ENCODE data around the gene ZNF274. TPM values are rescaled to one million over a fixed set of nuclear protein-coding genes. Genes with fewer than 3 reads are reported as not detected.
A peak's percentile ranks its signal among the peaks of the same experiment; 100 is the strongest.

ZNF274 gene
- total and polyA plus RNA-seq, 2 of the 8 experiments (the other 6 are each of a cell fraction or from before 2014, with no cell fraction given) = 13.3 to 25.1 TPM

DNA sequence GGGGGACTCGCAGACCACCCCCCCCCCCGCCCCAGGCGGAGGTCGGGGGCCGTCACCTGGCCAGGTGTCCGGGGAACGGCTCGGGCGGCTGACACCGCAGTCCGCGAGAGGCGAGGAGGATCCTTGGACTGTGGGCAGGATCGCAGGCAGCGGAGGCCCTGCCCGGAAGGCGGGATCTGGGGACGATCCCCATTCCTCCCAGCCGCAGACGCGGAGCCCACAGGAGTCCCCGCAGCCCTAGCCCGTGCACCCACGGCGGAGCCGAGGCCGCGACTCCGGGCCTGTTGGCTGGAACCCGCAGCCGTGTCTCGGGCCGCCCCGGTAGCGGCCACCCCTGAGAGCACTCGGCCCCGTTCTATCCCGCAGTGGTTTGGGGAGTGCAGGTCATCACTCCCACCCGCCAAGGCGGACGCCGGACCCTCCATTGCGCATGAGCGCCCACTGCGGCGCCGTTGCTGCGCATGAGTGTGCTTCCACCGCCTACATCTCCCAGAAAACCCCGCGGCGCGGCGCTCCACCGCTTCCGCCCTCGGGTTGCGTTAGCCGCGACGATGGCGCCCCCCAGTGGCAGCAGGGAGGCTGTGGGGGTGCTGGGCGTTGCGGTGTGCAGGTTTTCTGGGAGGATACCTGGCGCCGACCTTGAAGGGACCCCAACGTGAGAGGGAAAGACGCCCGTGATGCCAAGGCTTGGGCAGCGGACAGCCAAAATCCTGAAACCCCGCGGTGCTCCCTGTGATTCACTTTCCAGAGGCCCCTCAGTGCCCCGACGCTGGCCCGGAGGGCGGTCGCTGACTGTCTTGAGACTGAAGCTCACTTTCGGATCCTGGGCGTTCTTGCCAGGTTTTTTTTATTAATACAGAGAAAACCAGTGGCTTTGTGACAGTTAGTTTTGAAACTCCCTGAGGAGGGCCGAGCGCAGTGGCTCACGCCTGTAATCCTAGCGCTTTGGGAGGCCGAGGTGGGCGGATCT, 27.9 kb upstream of the ZNF274 start:
- Histone ChIP-seq H4K5ac (ENCODE audit: insufficient read length, low read depth, low read length) (peak overlapping the region; percentile 86), H3K18ac (ENCODE audit: extremely low read depth, low read length) (peak overlapping the region; percentile 78), H2BK15ac (ENCODE audit: low read length) (no peak overlapping the region), H3K23ac (ENCODE audit: insufficient read length) (no peak overlapping the region), H3K27me3 (replicated peaks in 1 of 4; ENCODE audit: control insufficient read depth in 3 of 4, extremely low read depth in 1 of 4, insufficient read depth in 3 of 4, low read length in 3 of 4) (no peaks in the 10 kb centered on the region), H3K4me1 (replicated peaks in 1 of 4; ENCODE audit: control insufficient read depth in 3 of 4, insufficient read depth in 4 of 4, low read length in 3 of 4) (no peaks in the 10 kb centered on the region; a peak in 2 of 7 replicates), H2BK5ac (ENCODE audit: low read depth, low read length) (peak overlapping the region; percentile 78; the same call in 1 of the 2 replicates), H2AK5ac (ENCODE audit: low read depth, low read length) (no peak overlapping the region), H2AFZ (ENCODE audit: low read length) (no peak overlapping the region; the same call in 1 of the 2 replicates), H3K14ac (ENCODE audit: insufficient read length) (no peak overlapping the region), H2BK20ac (ENCODE audit: low read length) (no peak overlapping the region), H3K9me3 (ENCODE audit: insufficient read depth in 2 of 2, low read depth in 1 of 2, low read length in 1 of 2) (peaks cover 8 to 15% of the 10 kb centered on the region in 2 experiments; a peak in 3 of 4 replicates), H3K79me2 (ENCODE audit: control insufficient read depth in 1 of 2, insufficient read depth in 2 of 2, low read length in 2 of 2) (peaks cover 0 to 6% of the 10 kb centered on the region in 2 experiments; a peak in 2 of 4 replicates), H4K91ac (replicated peaks; ENCODE audit: insufficient read length, low read length) (no peak overlapping the region), H3K27ac (ENCODE audit: low read depth, low read length) (peak overlapping the region; percentile 75; the same call in 1 of the 2 replicates), H3K79me1 (ENCODE audit: low read depth, low read length) (no peaks in the 10 kb centered on the region), H4K20me1 (replicated peaks in 1 of 2; ENCODE audit: control insufficient read depth in 1 of 2, insufficient read depth in 2 of 2, low read length in 2 of 2) (no peaks in the 10 kb centered on the region), H3K56ac (replicated peaks; ENCODE audit: insufficient read length, low read depth, low read length) (peak overlapping the region; percentile 59), H3K4me3 (ENCODE audit: extremely low read depth in 1 of 4, insufficient read depth in 2 of 4, low read depth in 3 of 4, low read length in 4 of 4) (peak overlapping the region; percentile 74 to 91 (median 82)), H3K36me3 (ENCODE audit: control insufficient read depth in 2 of 4, insufficient read depth in 4 of 4, low read length in 3 of 4) (no peaks in the 10 kb centered on the region), H2BK12ac (ENCODE audit: low read depth, low read length) (no peak overlapping the region), H4K8ac (ENCODE audit: extremely low read depth, insufficient read depth, low read length) (peak overlapping the region; percentile 94), H3K23me2 (ENCODE audit: low read depth, low read length) (peaks cover 4% of the 10 kb centered on the region; the same call in 1 of the 2 replicates), H3K4me2 (ENCODE audit: insufficient read depth in 1 of 2, low read depth in 2 of 2, low read length in 2 of 2) (peak overlapping the region; percentile 85 to 94), H2BK120ac (replicated peaks; ENCODE audit: low read depth, low read length) (no peak overlapping the region), H3K9ac (replicated peaks in 1 of 4; ENCODE audit: extremely low read depth in 1 of 4, low read depth in 3 of 4, low read length in 3 of 4) (peak overlapping the region; percentile 76 to 77 (median 76)), H3K4ac (replicated peaks; ENCODE audit: insufficient read length, low read depth, low read length) (no peak overlapping the region)
- ChIA-PET CTCF (ENCODE audit: partially characterized antibody) (interaction anchor here (0.6 to 4.8 kb wide), 12 partner anchors 13 to 573 kb away, joined by 3 to 34 read pairs (median 3); no protein-coding TSS in a partner anchor), POLR2A (ENCODE audit: partially characterized antibody) (interaction anchor here (0.6 to 2.7 kb wide), 15 partner anchors 10 to 373 kb away, joined by 3 to 12 read pairs (median 4); partner anchors contain the start of genes ZNF135, ZNF274, ZNF814 and ZSCAN18)
- no peak for FAIRE-seq
- 8% methylated on average over 76 of the region's 85 CpGs; no CpG with 5 or more reads in 1 of the 2 experiments for WGBS, 2 experiments (ENCODE audit: extremely low coverage in 1 of 2, insufficient coverage in 1 of 2, insufficient read length in 1 of 2, insufficient replicate concordance in 2 of 2, low coverage in 1 of 2, low lambda C conversion rate in 2 of 2, missing lambda C conversion rate in 1 of 2)
- DNase-seq (ENCODE audit: low read depth in 1 of 2, low spot score in 2 of 2) = peak; percentile 82 to 100
- TF ChIP-seq TAF7 (optimal IDR thresholded peaks at IDR 0.05; ENCODE audit: borderline replicate concordance, low read depth, low read length) (peak; percentile 47), GTF2F1 (IDR thresholded peaks at IDR 0.05; ENCODE audit: borderline replicate concordance, low read depth, low read length) (no peak), MAFK (IDR thresholded peaks at IDR 0.05; ENCODE audit: low read depth, low read length) (no peak), TAF1 (IDR thresholded peaks at IDR 0.05; ENCODE audit: low read depth, low read length) (peak; percentile 72; the same call in 1 of the 2 replicates), CREB1 (IDR thresholded peaks at IDR 0.05) (peak; percentile 54; the same call in 1 of the 2 replicates), FOSL1 (IDR thresholded peaks at IDR 0.05; ENCODE audit: insufficient read depth, low read depth, low read length) (no peak)
- TF ChIP-seq, protein P1, sequence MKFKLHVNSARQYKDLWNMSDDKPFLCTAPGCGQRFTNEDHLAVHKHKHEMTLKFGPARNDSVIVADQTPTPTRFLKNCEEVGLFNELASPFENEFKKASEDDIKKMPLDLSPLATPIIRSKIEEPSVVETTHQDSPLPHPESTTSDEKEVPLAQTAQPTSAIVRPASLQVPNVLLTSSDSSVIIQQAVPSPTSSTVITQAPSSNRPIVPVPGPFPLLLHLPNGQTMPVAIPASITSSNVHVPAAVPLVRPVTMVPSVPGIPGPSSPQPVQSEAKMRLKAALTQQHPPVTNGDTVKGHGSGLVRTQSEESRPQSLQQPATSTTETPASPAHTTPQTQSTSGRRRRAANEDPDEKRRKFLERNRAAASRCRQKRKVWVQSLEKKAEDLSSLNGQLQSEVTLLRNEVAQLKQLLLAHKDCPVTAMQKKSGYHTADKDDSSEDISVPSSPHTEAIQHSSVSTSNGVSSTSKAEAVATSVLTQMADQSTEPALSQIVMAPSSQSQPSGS (IDR thresholded peaks at IDR 0.05; ENCODE audit: low read length) = 0 out of 2 replicates have a peak, but pooled peaks have one; percentile 26
- TF ChIP-seq, protein P2, sequence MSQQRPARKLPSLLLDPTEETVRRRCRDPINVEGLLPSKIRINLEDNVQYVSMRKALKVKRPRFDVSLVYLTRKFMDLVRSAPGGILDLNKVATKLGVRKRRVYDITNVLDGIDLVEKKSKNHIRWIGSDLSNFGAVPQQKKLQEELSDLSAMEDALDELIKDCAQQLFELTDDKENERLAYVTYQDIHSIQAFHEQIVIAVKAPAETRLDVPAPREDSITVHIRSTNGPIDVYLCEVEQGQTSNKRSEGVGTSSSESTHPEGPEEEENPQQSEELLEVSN (IDR thresholded peaks at IDR 0.05) = no peak
